ENCODE data around the gene SAMD14.

GRCh38 chr17:50067996-50068395 is 62.0 kb downstream of the SAMD14 start:
- TF ChIP-seq CTCF (conservative IDR thresholded peaks at IDR 0.05; ENCODE audit: low read depth, low read length): no peak
- no peak for TF ChIP-seq SMC3 (IDR thresholded peaks at IDR 0.05; ENCODE audit: low read depth, low read length)
- no peak for TF ChIP-seq POLR2A (IDR thresholded peaks at IDR 0.05; ENCODE audit: low read depth, low read length)
- no peak for TF ChIP-seq CEBPB (IDR thresholded peaks at IDR 0.05; ENCODE audit: low read depth, low read length)
- no peak for TF ChIP-seq MAZ (IDR thresholded peaks at IDR 0.05; ENCODE audit: borderline replicate concordance, low read depth, low read length)
- TF ChIP-seq RCOR1 (IDR thresholded peaks at IDR 0.05; ENCODE audit: insufficient replicate concordance, low read length): no peak
